Caco-2 (cell line): Measurements from ENCODE around the gene CARHSP1. TPM values are rescaled to one million over a fixed set of nuclear protein-coding genes. Genes with fewer than 3 reads are reported as not detected.

ENCODE experiments used
- BruUV-seq: library from RNA; stranded (reverse); fragments of 400-500 nt; replicated peaks from 2 replicates; lab custom pipeline; 2021; lab: Mats Ljungman, UMichigan
- CTCF ChIA-PET: fragments of 300-600 bp; sonication (Branson Sonifier 250); formaldehyde crosslinking; loops from one replicate; lab custom pipeline; 2022; ENCODE audit warnings: antibody characterized with exemption; lab: Charles Lee
- POLR2A ChIA-PET: fragments of 300-600 bp; sonication (Branson Sonifier 250); formaldehyde crosslinking; loops from one replicate; lab custom pipeline; 2022; ENCODE audit warnings: antibody characterized with exemption; lab: Charles Lee
- DNase-seq, 2 experiments: peaks; one replicate each; pipeline versions ENCODE4 v3.0.0 to v3.0.0-alpha.2; 2020 to 2022
- H3K27me3 ChIP-seq: replicated peaks from 2 replicates; pipeline ENCODE4 v1.6.0; 2011; ENCODE audit warnings: low read length; ENCODE audit not compliant: control insufficient read depth, insufficient read depth
- H3K36me3 ChIP-seq: 2 replicates; pipeline ENCODE4 v1.5.1; 2011; ENCODE audit warnings: low read length; ENCODE audit not compliant: control insufficient read depth, insufficient read depth
- H3K4me1 ChIP-seq: fragments of 250-450 bp; sonication (Bioruptor Pico); 2 replicates; pipeline ENCODE4 v1.5.1; 2020; ENCODE audit warnings: mild to moderate bottlenecking
- H3K4me3 ChIP-seq: 2 replicates; pipeline ENCODE4 v1.5.1; 2011; ENCODE audit warnings: low read depth, mild to moderate bottlenecking, control low read depth, low read length
- H3K9me3 ChIP-seq: fragments of 250-450 bp; sonication (Bioruptor Pico); 2 replicates; pipeline ENCODE4 v1.5.1; 2020; ENCODE audit warnings: mild to moderate bottlenecking, moderate library complexity
- H3K27ac Mint-ChIP-seq: one replicate; pipeline ENCODE4 v1.8.0; 2022; ENCODE audit warnings: mixed read lengths; ENCODE audit not compliant: unreplicated experiment
- H3K27me3 Mint-ChIP-seq: one replicate; pipeline ENCODE4 v1.8.0; 2022; ENCODE audit warnings: mixed read lengths; ENCODE audit not compliant: insufficient read depth, unreplicated experiment
- H3K36me3 Mint-ChIP-seq: one replicate; pipeline ENCODE4 v1.8.0; 2022; ENCODE audit warnings: mild to moderate bottlenecking, mixed read lengths; ENCODE audit not compliant: insufficient read depth, unreplicated experiment
- H3K4me1 Mint-ChIP-seq: one replicate; pipeline ENCODE4 v1.8.0; 2022; ENCODE audit warnings: low read depth, mixed read lengths; ENCODE audit not compliant: unreplicated experiment
- H3K4me3 Mint-ChIP-seq: one replicate; pipeline ENCODE4 v1.8.0; 2022; ENCODE audit warnings: mild to moderate bottlenecking, moderate library complexity, mixed read lengths; ENCODE audit not compliant: unreplicated experiment
- H3K9me3 Mint-ChIP-seq: one replicate; pipeline ENCODE4 v1.8.0; 2022; ENCODE audit warnings: mixed read lengths; ENCODE audit not compliant: unreplicated experiment
- intact Hi-C: fragments of 100-400 bp; cut with micrococcal nuclease; formaldehyde crosslinking; loops from one replicate; pipeline ENCODE4 v1.10.0; 2022; ENCODE audit not compliant: unreplicated experiment
- total RNA-seq: library from RNA; stranded (reverse); gene quantifications from 2 replicates; pipeline ENCODE4 v1.2.3, GENCODE V29; 2022
- TF ChIP-seq, protein P1 (sequence below), 2 experiments: fragments of 200-600 bp in 1 of 2; IDR thresholded peaks; 1 replicate in 1 of 2; 2 replicates in 1 of 2; pipeline versions ENCODE4 v1.5.1 to v1.8.0; 2011 to 2022; ENCODE audit warnings: antibody characterized with exemption in 1 of 2, control low read depth in 1 of 2, inconsistent platforms in 1 of 2, low read depth in 1 of 2, low read length in 1 of 2, mild to moderate bottlenecking in 1 of 2, moderate library complexity in 1 of 2; ENCODE audit not compliant: insufficient read depth in 1 of 2, severe bottlenecking in 1 of 2, unreplicated experiment in 1 of 2

The CARHSP1 gene
- total RNA-seq, 1 experiment from 2014 or later, result 103 TPM

DNA sequence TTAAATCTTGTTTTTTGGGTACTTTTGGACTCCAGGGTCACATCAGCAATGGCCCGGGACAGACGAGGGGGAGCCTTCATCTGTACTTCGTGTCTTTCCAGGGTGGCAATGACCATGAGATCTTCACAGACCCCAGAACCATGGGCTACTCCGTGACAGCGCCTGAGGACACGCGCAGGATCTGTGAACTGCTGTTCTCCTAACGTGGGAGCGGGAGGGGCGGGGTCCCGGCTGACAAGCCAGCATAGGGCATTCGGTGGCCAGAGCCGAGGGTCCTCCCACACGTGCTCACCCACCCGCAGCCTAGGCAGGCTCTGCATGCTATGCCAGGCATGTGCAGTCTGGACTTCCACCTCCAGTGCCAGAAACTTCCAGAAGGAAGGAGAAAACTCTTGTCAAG, 21.2 kb downstream of the CARHSP1 start:
- Histone ChIP-seq H3K4me3 (no peak overlapping the region), H3K36me3 (peaks cover 4% of the 10 kb centered on the region; the same call in 1 of the 2 replicates), H3K4me1 (no peaks in the 10 kb centered on the region), H3K27me3 (no peaks in the 10 kb centered on the region), H3K9me3 (no peaks in the 10 kb centered on the region)
- CTCF ChIA-PET, result no interaction called here
- Mint-ChIP-seq H3K27ac (no peak overlapping the region), H3K27me3 (no peaks in the 10 kb centered on the region), H3K9me3 (no peaks in the 10 kb centered on the region), H3K4me3 (no peak overlapping the region), H3K4me1 (peaks cover 9% of the 10 kb centered on the region), H3K36me3 (peaks cover 67% of the 10 kb centered on the region)
- BruUV-seq, result no TSS peak
- no peak for DNase-seq
- intact Hi-C loops, result no loop called here
- TF ChIP-seq, protein P1, sequence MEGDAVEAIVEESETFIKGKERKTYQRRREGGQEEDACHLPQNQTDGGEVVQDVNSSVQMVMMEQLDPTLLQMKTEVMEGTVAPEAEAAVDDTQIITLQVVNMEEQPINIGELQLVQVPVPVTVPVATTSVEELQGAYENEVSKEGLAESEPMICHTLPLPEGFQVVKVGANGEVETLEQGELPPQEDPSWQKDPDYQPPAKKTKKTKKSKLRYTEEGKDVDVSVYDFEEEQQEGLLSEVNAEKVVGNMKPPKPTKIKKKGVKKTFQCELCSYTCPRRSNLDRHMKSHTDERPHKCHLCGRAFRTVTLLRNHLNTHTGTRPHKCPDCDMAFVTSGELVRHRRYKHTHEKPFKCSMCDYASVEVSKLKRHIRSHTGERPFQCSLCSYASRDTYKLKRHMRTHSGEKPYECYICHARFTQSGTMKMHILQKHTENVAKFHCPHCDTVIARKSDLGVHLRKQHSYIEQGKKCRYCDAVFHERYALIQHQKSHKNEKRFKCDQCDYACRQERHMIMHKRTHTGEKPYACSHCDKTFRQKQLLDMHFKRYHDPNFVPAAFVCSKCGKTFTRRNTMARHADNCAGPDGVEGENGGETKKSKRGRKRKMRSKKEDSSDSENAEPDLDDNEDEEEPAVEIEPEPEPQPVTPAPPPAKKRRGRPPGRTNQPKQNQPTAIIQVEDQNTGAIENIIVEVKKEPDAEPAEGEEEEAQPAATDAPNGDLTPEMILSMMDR (IDR thresholded peaks at IDR 0.05; ENCODE audit: insufficient read depth in 1 of 2, low read depth in 1 of 2, low read length in 1 of 2, severe bottlenecking in 1 of 2, unreplicated experiment in 1 of 2), result no peak
- POLR2A ChIA-PET, result no interaction called here

DNA sequence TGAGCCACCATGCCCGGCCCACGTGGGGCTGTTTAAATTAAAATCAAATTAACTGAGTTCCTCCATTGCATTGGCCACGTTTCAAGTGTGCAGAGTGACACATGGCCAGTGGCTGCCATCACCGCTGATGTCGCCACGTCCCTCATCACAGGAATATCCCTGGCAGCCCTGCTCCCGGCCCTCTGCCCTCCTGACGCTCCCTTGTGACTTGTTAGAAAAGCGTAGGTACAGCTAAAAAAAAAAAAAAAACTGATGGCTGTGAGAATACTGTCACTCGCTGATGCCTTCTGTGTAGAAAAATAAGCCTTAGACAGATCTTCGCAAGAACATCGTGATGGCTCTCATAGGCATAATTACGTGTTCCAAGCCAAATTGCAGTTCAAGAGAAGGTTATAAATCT, 21.7 kb downstream of the CARHSP1 start:
- Histone ChIP-seq H3K4me3 (no peak overlapping the region), H3K36me3 (peaks cover 4% of the 10 kb centered on the region; the same call in 1 of the 2 replicates), H3K9me3 (no peaks in the 10 kb centered on the region), H3K4me1 (no peaks in the 10 kb centered on the region), H3K27me3 (no peaks in the 10 kb centered on the region)
- CTCF ChIA-PET, result no interaction called here
- intact Hi-C loops, result no loop called here
- Mint-ChIP-seq H3K27ac (no peak overlapping the region), H3K27me3 (no peaks in the 10 kb centered on the region), H3K36me3 (peaks cover 64% of the 10 kb centered on the region), H3K4me1 (peaks cover 14% of the 10 kb centered on the region), H3K4me3 (no peak overlapping the region), H3K9me3 (no peaks in the 10 kb centered on the region)
- no TSS peak for BruUV-seq
- no peak for DNase-seq
- POLR2A ChIA-PET, result no interaction called here
- TF ChIP-seq, protein P1 (IDR thresholded peaks at IDR 0.05; ENCODE audit: insufficient read depth in 1 of 2, low read depth in 1 of 2, low read length in 1 of 2, severe bottlenecking in 1 of 2, unreplicated experiment in 1 of 2), result no peak

DNA sequence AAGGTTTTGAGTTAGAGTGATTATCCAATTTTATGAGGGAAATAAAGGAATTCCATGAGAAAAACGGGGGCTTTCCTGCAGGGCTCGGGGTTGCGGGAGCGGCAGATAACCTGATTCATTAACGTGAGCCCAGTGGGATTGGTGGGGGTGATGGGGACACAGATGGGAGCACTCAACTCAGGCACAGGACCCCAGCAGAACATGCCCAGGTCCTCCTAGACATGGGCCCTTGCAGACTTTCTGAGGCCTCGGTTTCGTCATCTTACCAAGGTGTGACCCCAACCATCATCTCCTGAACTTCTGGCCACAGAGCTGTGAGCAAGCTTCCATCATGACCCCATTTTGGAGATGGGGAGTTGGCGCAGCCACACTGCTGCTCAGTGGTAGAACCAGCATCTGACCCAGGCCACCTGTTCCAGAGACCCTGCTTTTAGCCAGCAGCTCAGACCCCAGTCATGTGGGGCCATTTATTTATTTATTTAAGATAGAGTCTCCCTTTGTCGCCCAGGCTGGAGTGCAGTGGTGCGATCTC, 22.3 kb downstream of the CARHSP1 start:
- POLR2A ChIA-PET, result no interaction called here
- intact Hi-C loops, result no loop called here
- TF ChIP-seq, protein P1 (IDR thresholded peaks at IDR 0.05; ENCODE audit: insufficient read depth in 1 of 2, low read depth in 1 of 2, low read length in 1 of 2, severe bottlenecking in 1 of 2, unreplicated experiment in 1 of 2), result no peak
- Mint-ChIP-seq H3K9me3 (no peaks in the 10 kb centered on the region), H3K4me1 (peaks cover 17% of the 10 kb centered on the region), H3K27ac (no peak overlapping the region), H3K4me3 (no peak overlapping the region), H3K36me3 (peaks cover 60% of the 10 kb centered on the region), H3K27me3 (no peaks in the 10 kb centered on the region)
- no peak for DNase-seq
- BruUV-seq, result no TSS peak
- Histone ChIP-seq H3K4me3 (no peak overlapping the region), H3K36me3 (peaks cover 4% of the 10 kb centered on the region; the same call in 1 of the 2 replicates), H3K9me3 (no peaks in the 10 kb centered on the region), H3K4me1 (no peaks in the 10 kb centered on the region), H3K27me3 (no peaks in the 10 kb centered on the region)
- CTCF ChIA-PET, result no interaction called here
